Neural crest cell (in vitro differentiated cells): Measurements from ENCODE around the gene DNAH9. TPM values are rescaled to one million over a fixed set of nuclear protein-coding genes. Genes with fewer than 3 reads are reported as not detected.

Experiments
- DNase-seq: peaks from one replicate; pipeline ENCODE4 v3.0.0; 2021; ENCODE audit warnings: low read depth, mixed read lengths, low spot score
- H3K27ac Mint-ChIP-seq: one replicate; pipeline ENCODE4 v1.8.0; 2021; ENCODE audit warnings: mild to moderate bottlenecking, mixed read lengths; ENCODE audit not compliant: unreplicated experiment
- H3K27me3 Mint-ChIP-seq: 2 replicates; pipeline ENCODE4 v1.8.0; 2021; ENCODE audit warnings: low read depth, mild to moderate bottlenecking, mixed read lengths
- H3K36me3 Mint-ChIP-seq: 2 replicates; pipeline ENCODE4 v1.8.0; 2021; ENCODE audit warnings: low read depth, mild to moderate bottlenecking, mixed read lengths
- H3K4me1 Mint-ChIP-seq: 2 replicates; pipeline ENCODE4 v1.8.0; 2021; ENCODE audit warnings: mixed read lengths
- H3K4me3 Mint-ChIP-seq: one replicate; pipeline ENCODE4 v1.8.0; 2021; ENCODE audit warnings: mild to moderate bottlenecking, mixed read lengths
- H3K9me3 Mint-ChIP-seq: 2 replicates; pipeline ENCODE4 v1.8.0; 2021; ENCODE audit warnings: mixed read lengths
- CTCF ChIP-seq: fragments of 200-600 bp; sonication (generic); conservative IDR thresholded peaks from 2 replicates; pipeline ENCODE4 v1.5.0; 2021; ENCODE audit warnings: antibody characterized with exemption, mild to moderate bottlenecking
- total RNA-seq: library from RNA; stranded (reverse); gene quantifications from 2 replicates; pipeline ENCODE4 v1.2.1, GENCODE V29; 2021

DNAH9 gene
- total RNA-seq, 1 donor from 2014 or later: 18.6 TPM

DNA sequence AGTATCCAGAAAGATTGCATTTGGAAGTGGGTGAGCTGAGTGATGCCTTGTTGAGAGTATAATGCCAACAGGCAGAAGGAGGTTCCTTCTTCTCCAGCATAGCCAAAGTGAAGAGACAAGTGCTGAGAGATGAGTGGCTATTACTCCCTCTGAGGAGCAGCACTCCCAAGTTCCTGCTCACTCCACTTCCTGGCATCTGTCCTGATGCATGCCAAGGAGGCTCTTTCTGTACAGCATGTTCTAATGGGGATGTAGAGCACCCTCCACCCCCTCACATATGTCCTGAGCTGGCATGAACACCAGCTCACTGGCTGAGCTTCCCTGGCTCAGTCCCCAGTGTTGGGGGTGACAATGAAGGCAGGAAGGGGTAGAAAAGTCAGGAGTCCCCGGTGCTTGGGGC is 44.2 kb upstream of the DNAH9 start:
- Mint-ChIP-seq H3K27me3 (peaks cover 25% of the 10 kb centered on the region), H3K4me3 (no peak overlapping the region), H3K27ac (no peak overlapping the region), H3K4me1 (peaks cover 4% of the 10 kb centered on the region), H3K36me3 (no peaks in the 10 kb centered on the region), H3K9me3 (peaks cover 2% of the 10 kb centered on the region)
- no peak for TF ChIP-seq CTCF
- DNase-seq: no peak

GRCh38 chr17:11554542-11554941 is 43.7 kb upstream of the DNAH9 start:
- Mint-ChIP-seq H3K27me3 (peaks cover 25% of the 10 kb centered on the region), H3K9me3 (peaks cover 2% of the 10 kb centered on the region), H3K36me3 (no peaks in the 10 kb centered on the region), H3K4me1 (peaks cover 4% of the 10 kb centered on the region), H3K27ac (no peak overlapping the region), H3K4me3 (no peak overlapping the region)
- TF ChIP-seq CTCF: no peak
- DNase-seq: no peak

- H3K9me3 Mint-ChIP-seq: no peaks in the 10 kb centered on the region
- peaks cover 4% of the 10 kb centered on the region for H3K4me1 Mint-ChIP-seq
- H3K36me3 Mint-ChIP-seq: no peaks in the 10 kb centered on the region
- H3K27me3 Mint-ChIP-seq: peaks cover 25% of the 10 kb centered on the region
- no peak overlapping the region for H3K4me3 Mint-ChIP-seq
- no peak overlapping the region for H3K27ac Mint-ChIP-seq
- TF ChIP-seq CTCF: no peak
- no peak for DNase-seq
These were observed 42.7 kb upstream of the DNAH9 start for GRCh38 chr17:11555530-11555929.

- Mint-ChIP-seq H3K4me1 (no peaks in the 10 kb centered on the region), H3K36me3 (no peaks in the 10 kb centered on the region), H3K4me3 (no peak overlapping the region), H3K27me3 (peaks cover 19% of the 10 kb centered on the region), H3K9me3 (peaks cover 3% of the 10 kb centered on the region), H3K27ac (no peak overlapping the region)
- no peak for TF ChIP-seq CTCF
- DNase-seq: no peak
These were observed 40.4 kb upstream of the DNAH9 start for GRCh38 chr17:11557727-11558452.

GRCh38 chr17:11558681-11559234 is 39.5 kb upstream of the DNAH9 start:
- DNase-seq: no peak
- Mint-ChIP-seq H3K9me3 (peaks cover 3% of the 10 kb centered on the region), H3K27ac (no peak overlapping the region), H3K4me1 (no peaks in the 10 kb centered on the region), H3K36me3 (no peaks in the 10 kb centered on the region), H3K4me3 (no peak overlapping the region), H3K27me3 (peaks cover 13% of the 10 kb centered on the region)
- no peak for TF ChIP-seq CTCF
